ENCODE results near the gene CNTFR.

Gene CNTFR

GRCh38 chr9:34603610-34604231 lies 14.2 kb upstream of the CNTFR start:
- TF ChIP-seq CTCF (IDR thresholded peaks at IDR 0.05; ENCODE audit: insufficient read depth, low read depth, low read length, missing control alignments) = peak; percentile 88
- DNase-seq (ENCODE audit: low read depth) = peak; percentile 79
- H3K4me3 ChIP-seq (ENCODE audit: low read depth, low read length) = no peak overlapping the region

GRCh38 chr9:34601937-34602573 lies 12.5 kb upstream of the CNTFR start:
- no peak overlapping the region for H3K4me3 ChIP-seq (ENCODE audit: low read depth, low read length)
- no peak for TF ChIP-seq CTCF (IDR thresholded peaks at IDR 0.05; ENCODE audit: insufficient read depth, low read depth, low read length, missing control alignments)
- no peak for DNase-seq (ENCODE audit: low read depth)

GRCh38 chr9:34600908-34601307 lies 11.4 kb upstream of the CNTFR start:
- H3K4me3 ChIP-seq (ENCODE audit: low read depth, low read length) = no peak overlapping the region
- DNase-seq (ENCODE audit: low read depth) = no peak
- no peak for TF ChIP-seq CTCF (IDR thresholded peaks at IDR 0.05; ENCODE audit: insufficient read depth, low read depth, low read length, missing control alignments)

- TF ChIP-seq CTCF (IDR thresholded peaks at IDR 0.05; ENCODE audit: insufficient read depth, low read depth, low read length, missing control alignments) = no peak
- no peak overlapping the region for H3K4me3 ChIP-seq (ENCODE audit: low read depth, low read length)
- no peak for DNase-seq (ENCODE audit: low read depth)
These were observed 10.0 kb upstream of the CNTFR start for GRCh38 chr9:34599546-34599945.

- TF ChIP-seq CTCF (IDR thresholded peaks at IDR 0.05; ENCODE audit: insufficient read depth, low read depth, low read length, missing control alignments) = no peak
These were observed 4.7 kb upstream of the CNTFR start for GRCh38 chr9:34594177-34594576.

GRCh38 chr9:34592895-34593601 lies 3.5 kb upstream of the CNTFR start:
- no peak for DNase-seq (ENCODE audit: low read depth)
- no peak overlapping the region for H3K4me3 ChIP-seq (ENCODE audit: low read depth, low read length)
- no peak for TF ChIP-seq CTCF (IDR thresholded peaks at IDR 0.05; ENCODE audit: insufficient read depth, low read depth, low read length, missing control alignments)

More at GRCh38 chr9:34594177-34594576, 4.7 kb upstream of the CNTFR start:
- no peak overlapping the region for H3K4me3 ChIP-seq (ENCODE audit: low read depth, low read length)
- no peak for DNase-seq (ENCODE audit: low read depth)
